Keratinocyte (primary cell): ENCODE results near the gene PDE6A. TPM values are rescaled to one million over a fixed set of nuclear protein-coding genes. Genes with fewer than 3 reads are reported as not detected.

Source experiments
- DNase-seq: peaks from one replicate; pipeline ENCODE4 v3.0.0-alpha.2; 2011; ENCODE audit warnings: low read depth, missing footprints, low spot score
- FAIRE-seq: peaks from 2 replicates; lab custom pipeline; 2011; peaks lifted over from hg19 to GRCh38; lab: Jason Lieb, UNC
- H2AFZ ChIP-seq: 2 replicates; pipeline ENCODE4 v1.6.0; 2012; ENCODE audit warnings: low read length, control low read depth, inconsistent platforms; ENCODE audit not compliant: control insufficient read depth
- H3K27ac ChIP-seq: 2 replicates; pipeline ENCODE4 v1.5.1; 2011; ENCODE audit warnings: low read length; ENCODE audit not compliant: control insufficient read depth, insufficient read depth
- H3K27me3 ChIP-seq: 3 replicates; pipeline ENCODE4 v1.6.0; 2011; ENCODE audit warnings: low read length; ENCODE audit not compliant: control insufficient read depth, insufficient read depth; ENCODE audit errors: extremely low read depth
- H3K36me3 ChIP-seq, 2 experiments: 2 replicates in 1 of 2; 3 replicates in 1 of 2; pipeline ENCODE4 v1.5.1; 2011; ENCODE audit warnings: low read length in 2 of 2, mild to moderate bottlenecking in 1 of 2; ENCODE audit not compliant: control insufficient read depth in 2 of 2, insufficient read depth in 2 of 2; ENCODE audit errors: extremely low read depth in 1 of 2
- H3K4me1 ChIP-seq: 3 replicates; pipeline ENCODE4 v1.5.1; 2011; ENCODE audit warnings: low read length; ENCODE audit not compliant: control insufficient read depth, insufficient read depth; ENCODE audit errors: extremely low read depth
- H3K4me2 ChIP-seq: 3 replicates; pipeline ENCODE4 v1.6.0; 2011; ENCODE audit warnings: low read depth, low read length; ENCODE audit not compliant: control insufficient read depth, insufficient read depth; ENCODE audit errors: extremely low read depth
- H3K4me3 ChIP-seq, 3 experiments: fragments of 200-600 bp in 1 of 3; sonication (generic) in 1 of 3; 2 replicates in 2 of 3; 3 replicates in 1 of 3; pipeline ENCODE4 v1.5.1; 2011 to 2016; ENCODE audit warnings: low read length in 3 of 3, mild to moderate bottlenecking in 3 of 3, control low read depth in 2 of 3, inconsistent platforms in 1 of 3, low read depth in 1 of 3, mixed read lengths in 1 of 3, mixed run types in 1 of 3, moderate library complexity in 1 of 3; ENCODE audit not compliant: control insufficient read depth in 2 of 3, insufficient read depth in 2 of 3; ENCODE audit errors: extremely low read depth in 1 of 3
- H3K79me2 ChIP-seq: 2 replicates; pipeline ENCODE4 v1.6.0; 2012; ENCODE audit warnings: low read length; ENCODE audit not compliant: control insufficient read depth, insufficient read depth
- H3K9ac ChIP-seq: 3 replicates; pipeline ENCODE4 v1.6.0; 2011; ENCODE audit warnings: low read length; ENCODE audit not compliant: control insufficient read depth, insufficient read depth; ENCODE audit errors: extremely low read depth
- H3K9me1 ChIP-seq: 3 replicates; pipeline ENCODE4 v1.6.0; 2011; ENCODE audit warnings: low read length; ENCODE audit not compliant: control insufficient read depth, insufficient read depth; ENCODE audit errors: extremely low read depth
- H3K9me3 ChIP-seq: 2 replicates; pipeline ENCODE4 v1.5.1; 2012; ENCODE audit warnings: low read depth, low read length; ENCODE audit not compliant: control insufficient read depth
- H4K20me1 ChIP-seq: 3 replicates; pipeline ENCODE4 v1.6.0; 2011; ENCODE audit warnings: low read length; ENCODE audit not compliant: control insufficient read depth, insufficient read depth; ENCODE audit errors: extremely low read depth
- CTCF ChIP-seq, 3 experiments: IDR thresholded peaks in 1 of 3; conservative IDR thresholded peaks in 1 of 3; optimal IDR thresholded peaks in 1 of 3; 2 replicates in 2 of 3; 3 replicates in 1 of 3; pipeline versions ENCODE3 to v1.5.1; 2011; ENCODE audit warnings: low read length in 3 of 3, mild to moderate bottlenecking in 3 of 3, moderate library complexity in 2 of 3, control low read depth in 1 of 3, inconsistent platforms in 1 of 3; ENCODE audit not compliant: insufficient read depth in 2 of 3; ENCODE audit errors: extremely low read depth in 1 of 3
- EZH2 ChIP-seq: IDR thresholded peaks from one replicate; pipeline ENCODE4 v1.6.1; 2012; ENCODE audit warnings: inconsistent platforms, mild to moderate bottlenecking, low read length, moderate library complexity
- dilution Hi-C: fragments of 300-500 bp; cut with MboI; formaldehyde crosslinking; loops from one replicate; pipeline ENCODE4 v1.7.0; 2020; ENCODE audit warnings: low sequenced_read_pairs; ENCODE audit not compliant: extremely low pct_ligation_motif_present
- polyA plus RNA-seq, 5 experiments: library from polyadenylated mRNA; depleted of rRNA in 3 of 5; stranded (reverse) in 3 of 5; stranded (forward) in 1 of 5; unstranded in 1 of 5; fragments of >200 nt; gene quantifications; 1 replicate in 1 of 5; 2 replicates in 3 of 5; 3 replicates in 1 of 5; pipeline versions ENCODE4 v1.2.1 to v1.2.3, GENCODE V29; 2011 to 2012; ENCODE audit warnings: missing spikeins in 2 of 5, low read depth in 1 of 5, low replicate concordance in 1 of 5

PDE6A gene
- polyA plus RNA-seq, 1 donor (not counting 4 experiments of a cell fraction or from before 2014, with no cell fraction given) = 0.03 TPM

- dilution Hi-C loops = no loop called here
- H3K79me2 ChIP-seq = no peaks in the 10 kb centered on the region
- peaks cover 55% of the 10 kb centered on the region for H3K4me1 ChIP-seq
- peak overlapping the region; percentile 83 for H3K27ac ChIP-seq
- DNase-seq (no peak), FAIRE-seq (no peak)
- no peak overlapping the region for H3K4me3 ChIP-seq
- H3K9me3 ChIP-seq = no peaks in the 10 kb centered on the region
- no peaks in the 10 kb centered on the region for H3K36me3 ChIP-seq
- peak overlapping the region; percentile 37 for H2AFZ ChIP-seq
- no peak overlapping the region for H3K9ac ChIP-seq
- H3K27me3 ChIP-seq = no peaks in the 10 kb centered on the region
- H4K20me1 ChIP-seq = no peaks in the 10 kb centered on the region
- no peaks in the 10 kb centered on the region for H3K9me1 ChIP-seq
- H3K4me2 ChIP-seq = no peak overlapping the region
- TF ChIP-seq EZH2 (no peak), CTCF (optimal IDR thresholded peaks at IDR 0.05 in 1 of 3, IDR thresholded peaks at IDR 0.05 in 1 of 3, conservative IDR thresholded peaks at IDR 0.05 in 1 of 3; ENCODE audit: extremely low read depth in 1 of 3, insufficient read depth in 2 of 3, low read length in 3 of 3) (no peak)
Measured at GRCh38 chr5:149936700-149937091, 7.9 kb downstream of the PDE6A start.

- Histone ChIP-seq H3K4me1 (peaks cover 55% of the 10 kb centered on the region), H3K27me3 (no peaks in the 10 kb centered on the region), H3K36me3 (no peaks in the 10 kb centered on the region), H3K9me1 (no peaks in the 10 kb centered on the region), H3K27ac (peak overlapping the region; percentile 83), H3K79me2 (no peaks in the 10 kb centered on the region), H4K20me1 (no peaks in the 10 kb centered on the region), H3K4me3 (no peak overlapping the region), H3K9me3 (no peaks in the 10 kb centered on the region), H2AFZ (peak overlapping the region; percentile 90), H3K4me2 (peak overlapping the region; percentile 72), H3K9ac (peak overlapping the region; percentile 66)
- no peak for TF ChIP-seq EZH2
- TF ChIP-seq CTCF (optimal IDR thresholded peaks at IDR 0.05 in 1 of 3, IDR thresholded peaks at IDR 0.05 in 1 of 3, conservative IDR thresholded peaks at IDR 0.05 in 1 of 3; ENCODE audit: extremely low read depth in 1 of 3, insufficient read depth in 2 of 3, low read length in 3 of 3) = no peak
- FAIRE-seq (no peak), DNase-seq (no peak)
- dilution Hi-C loops = no loop called here
Measured at GRCh38 chr5:149936044-149936699, 8.4 kb downstream of the PDE6A start.
